Stomach (tissue), 4 donors: ENCODE measurements around the gene DIPK1C.

ENCODE experiments used
- CTCF ChIP-seq, 7 experiments: fragments of 450-650 bp in 4 of 7; fragments of 200-600 bp in 3 of 7; sonication (generic) in 3 of 7; IDR thresholded peaks; one replicate each; pipeline ENCODE4 v1.5.1; 2016 to 2019; ENCODE audit warnings: antibody characterized with exemption in 7 of 7, control low read depth in 2 of 7, mild to moderate bottlenecking in 1 of 7
- EP300 ChIP-seq: sonication (generic); formaldehyde crosslinking; IDR thresholded peaks from one replicate; pipeline ENCODE4 v1.6.1; 2017; ENCODE audit warnings: antibody characterized with exemption
- POLR2A ChIP-seq, 4 donors: fragments of 450-650 bp; IDR thresholded peaks; one replicate each; pipeline ENCODE4 v1.6.1; 2016; ENCODE audit warnings: antibody characterized with exemption in 4 of 4, control low read depth in 2 of 4, mild to moderate bottlenecking in 1 of 4, moderate library complexity in 1 of 4
- POLR2AphosphoS5 ChIP-seq, 3 donors: sonication (generic); formaldehyde crosslinking; IDR thresholded peaks; one replicate each; pipeline ENCODE4 v1.6.1; 2016; ENCODE audit warnings: antibody characterized with exemption in 3 of 3

GRCh38 chr18:74463983-74464382 is 6.9 kb upstream of the DIPK1C start:
- TF ChIP-seq POLR2A (IDR thresholded peaks at IDR 0.05), result no peak
- no peak for TF ChIP-seq POLR2AphosphoS5 (IDR thresholded peaks at IDR 0.05)
- no peak for TF ChIP-seq CTCF (IDR thresholded peaks at IDR 0.05)
- no peak for TF ChIP-seq EP300
